ENCODE results near the gene CNTFR. TPM values are rescaled to one million over a fixed set of nuclear protein-coding genes. Genes with fewer than 3 reads are reported as not detected.

Gene CNTFR
- total RNA-seq, 2 donors from 2014 or later = 2.7 to 13.3 TPM

DNA sequence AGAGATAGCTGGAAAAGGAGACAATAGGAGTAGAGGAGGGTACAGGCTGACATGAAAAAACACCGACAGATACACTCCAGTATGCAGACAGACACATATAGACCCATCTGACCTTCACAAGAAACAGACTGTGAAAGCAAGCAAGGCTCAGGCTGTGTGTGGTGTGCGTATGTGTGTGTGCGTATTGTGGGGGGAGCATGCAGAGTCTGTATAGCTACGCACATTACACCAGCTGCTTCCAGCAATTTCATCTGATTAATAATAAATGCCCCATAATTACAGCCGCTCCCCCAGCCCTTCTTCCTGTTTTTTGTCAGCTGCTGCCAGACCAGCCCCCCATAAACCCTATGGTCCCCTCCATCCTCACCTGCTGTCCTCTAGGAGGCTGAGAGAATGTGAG is 6.7 kb downstream of the CNTFR start:
- 93% methylated on average over 5 of the region's 5 CpGs for WGBS
- Histone ChIP-seq H3K27me3 (replicated peaks; ENCODE audit: insufficient read depth) (peaks cover 4% of the 10 kb centered on the region), H3K4me1 (replicated peaks) (no peaks in the 10 kb centered on the region), H3K27ac (no peak overlapping the region), H3K4me3 (no peak overlapping the region), H3K36me3 (no peaks in the 10 kb centered on the region), H3K9me3 (no peaks in the 10 kb centered on the region)
- intact Hi-C loops (cut with DNase I) = no loop called here
- no peak for DNase-seq (ENCODE audit: low spot score)
- TF ChIP-seq, protein P1, sequence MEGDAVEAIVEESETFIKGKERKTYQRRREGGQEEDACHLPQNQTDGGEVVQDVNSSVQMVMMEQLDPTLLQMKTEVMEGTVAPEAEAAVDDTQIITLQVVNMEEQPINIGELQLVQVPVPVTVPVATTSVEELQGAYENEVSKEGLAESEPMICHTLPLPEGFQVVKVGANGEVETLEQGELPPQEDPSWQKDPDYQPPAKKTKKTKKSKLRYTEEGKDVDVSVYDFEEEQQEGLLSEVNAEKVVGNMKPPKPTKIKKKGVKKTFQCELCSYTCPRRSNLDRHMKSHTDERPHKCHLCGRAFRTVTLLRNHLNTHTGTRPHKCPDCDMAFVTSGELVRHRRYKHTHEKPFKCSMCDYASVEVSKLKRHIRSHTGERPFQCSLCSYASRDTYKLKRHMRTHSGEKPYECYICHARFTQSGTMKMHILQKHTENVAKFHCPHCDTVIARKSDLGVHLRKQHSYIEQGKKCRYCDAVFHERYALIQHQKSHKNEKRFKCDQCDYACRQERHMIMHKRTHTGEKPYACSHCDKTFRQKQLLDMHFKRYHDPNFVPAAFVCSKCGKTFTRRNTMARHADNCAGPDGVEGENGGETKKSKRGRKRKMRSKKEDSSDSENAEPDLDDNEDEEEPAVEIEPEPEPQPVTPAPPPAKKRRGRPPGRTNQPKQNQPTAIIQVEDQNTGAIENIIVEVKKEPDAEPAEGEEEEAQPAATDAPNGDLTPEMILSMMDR (IDR thresholded peaks at IDR 0.05) = no peak
- TF ChIP-seq POLR2AphosphoS5 (IDR thresholded peaks at IDR 0.05) (no peak), POLR2A (IDR thresholded peaks at IDR 0.05) (no peak)

DNA sequence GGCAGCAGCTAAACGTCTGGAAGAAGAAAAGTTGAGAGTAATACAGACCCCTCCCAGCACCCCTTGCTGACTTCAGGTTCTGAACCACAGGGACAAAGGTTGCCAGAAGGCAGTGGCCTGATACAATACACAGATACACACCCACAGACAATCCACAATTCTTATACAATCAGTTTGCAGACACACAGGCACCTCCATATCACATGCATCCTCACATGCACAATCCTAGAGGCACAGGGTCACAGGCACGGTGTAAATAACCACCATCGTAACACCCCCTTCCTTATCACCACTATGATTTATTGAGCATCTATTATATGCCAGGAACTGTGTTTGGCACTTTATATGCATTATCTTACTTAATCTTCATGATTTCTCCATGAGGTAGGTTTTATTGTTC is 8.2 kb downstream of the CNTFR start:
- DNase-seq (ENCODE audit: low spot score) = no peak
- H3K4me1 ChIP-seq (replicated peaks) = no peaks in the 10 kb centered on the region
- WGBS = 69% methylated on average over 3 of the region's 3 CpGs
- no peaks in the 10 kb centered on the region for H3K9me3 ChIP-seq
- intact Hi-C loops (cut with DNase I) = no loop called here
- H3K27ac ChIP-seq = no peak overlapping the region
- no peak overlapping the region for H3K4me3 ChIP-seq
- H3K27me3 ChIP-seq (replicated peaks; ENCODE audit: insufficient read depth) = peaks cover 4% of the 10 kb centered on the region
- no peaks in the 10 kb centered on the region for H3K36me3 ChIP-seq
- TF ChIP-seq, protein P1 (IDR thresholded peaks at IDR 0.05) = no peak
- TF ChIP-seq POLR2AphosphoS5 (IDR thresholded peaks at IDR 0.05) = no peak
- TF ChIP-seq POLR2A (IDR thresholded peaks at IDR 0.05) = no peak

DNA sequence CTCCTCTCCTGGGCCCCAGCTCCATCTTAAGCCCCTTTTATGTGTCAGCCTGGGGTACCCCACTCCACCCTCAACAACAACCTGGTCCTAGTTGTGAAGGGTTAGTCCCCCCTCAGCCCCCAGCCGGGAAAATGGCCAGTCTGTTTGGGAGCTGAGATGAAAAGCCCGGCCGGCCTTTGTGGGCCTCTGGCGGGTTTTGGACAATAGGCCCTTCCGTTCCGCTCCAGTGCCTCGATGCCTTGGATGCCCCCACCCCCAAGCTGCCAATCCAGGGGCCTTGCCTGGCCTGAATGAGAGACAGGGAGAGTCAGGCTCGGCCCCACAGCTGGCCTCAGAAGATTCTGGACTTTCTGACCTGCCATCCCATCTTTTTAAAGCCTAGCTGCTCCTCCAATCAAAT is 9.2 kb downstream of the CNTFR start:
- no peak for TF ChIP-seq POLR2A (IDR thresholded peaks at IDR 0.05)
- Histone ChIP-seq H3K4me3 (no peak overlapping the region), H3K27ac (no peak overlapping the region), H3K4me1 (replicated peaks) (no peaks in the 10 kb centered on the region), H3K9me3 (no peaks in the 10 kb centered on the region), H3K27me3 (replicated peaks; ENCODE audit: insufficient read depth) (peaks cover 4% of the 10 kb centered on the region), H3K36me3 (no peaks in the 10 kb centered on the region)
- intact Hi-C loops (cut with DNase I) = no loop called here
- DNase-seq (ENCODE audit: low spot score) = no peak
- 87% methylated on average over 8 of the region's 8 CpGs for WGBS

DNA sequence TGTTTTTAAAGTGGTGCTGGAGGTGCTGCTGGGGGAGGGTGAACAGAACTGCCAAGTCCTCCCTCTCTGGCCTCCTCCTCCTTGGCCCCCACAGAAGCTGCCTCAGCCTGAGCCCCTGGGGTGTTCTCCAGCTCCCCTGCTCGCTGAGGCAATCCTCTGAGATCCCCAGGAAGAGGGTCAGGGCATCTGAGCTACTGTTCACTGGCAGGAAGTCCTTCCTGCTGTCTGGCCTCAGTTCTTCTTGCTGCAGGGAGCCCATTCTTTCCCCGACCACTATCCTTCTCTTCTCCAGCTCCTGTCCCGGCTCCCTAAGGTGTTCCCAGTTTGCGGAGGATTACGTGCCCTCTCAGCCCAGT is 9.7 kb downstream of the CNTFR start:
- intact Hi-C loops (cut with DNase I) = no loop called here
- peaks cover 4% of the 10 kb centered on the region for H3K27me3 ChIP-seq (replicated peaks; ENCODE audit: insufficient read depth)
- DNase-seq (ENCODE audit: low spot score) = no peak

DNA sequence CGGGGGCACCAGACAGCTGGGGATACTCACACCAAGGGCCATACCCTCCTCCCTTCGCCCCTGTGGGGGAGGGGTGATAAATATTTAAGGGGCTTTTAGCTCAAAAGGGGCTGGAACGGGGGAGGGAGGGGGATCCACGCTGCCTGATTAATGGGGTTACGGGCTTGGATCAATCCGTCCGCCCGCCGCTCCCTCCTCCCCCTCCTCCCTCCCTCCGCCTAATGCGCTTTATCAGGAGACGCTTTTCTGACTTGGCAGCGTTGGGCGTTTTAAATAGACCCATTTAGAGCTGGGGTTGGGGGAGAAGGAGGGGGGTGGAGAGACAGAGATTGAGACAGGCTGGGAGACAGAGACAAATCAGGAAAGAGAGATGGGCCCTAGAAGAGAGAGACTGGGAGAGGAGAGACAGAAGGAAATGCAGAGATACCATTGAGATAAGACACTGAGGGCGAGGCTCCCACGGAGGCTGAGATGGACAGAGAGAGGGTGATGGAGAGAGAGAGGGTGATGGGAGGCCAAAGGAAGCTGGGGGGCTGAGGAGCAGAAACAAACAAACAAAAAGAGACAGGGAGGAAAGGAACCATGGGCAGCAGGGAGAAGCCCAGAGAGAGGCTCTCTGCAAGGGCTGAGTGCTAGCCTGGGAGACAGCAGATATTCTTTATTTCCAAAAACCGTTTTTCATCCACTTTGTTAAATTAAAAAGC is 10.3 kb downstream of the CNTFR start:
- no peaks in the 10 kb centered on the region for H3K36me3 ChIP-seq
- WGBS = 23% methylated on average over 17 of the region's 17 CpGs
- intact Hi-C loops (cut with DNase I) = no loop called here
- H3K4me1 ChIP-seq (replicated peaks) = no peaks in the 10 kb centered on the region
- no peaks in the 10 kb centered on the region for H3K9me3 ChIP-seq
- H3K27me3 ChIP-seq (replicated peaks; ENCODE audit: insufficient read depth) = peaks cover 4% of the 10 kb centered on the region
- TF ChIP-seq, protein P1 (IDR thresholded peaks at IDR 0.05) = no peak
- TF ChIP-seq POLR2AphosphoS5 (IDR thresholded peaks at IDR 0.05) = no peak
- TF ChIP-seq POLR2A (IDR thresholded peaks at IDR 0.05) = no peak
- no peak overlapping the region for H3K27ac ChIP-seq
- DNase-seq (ENCODE audit: low spot score) = no peak
- H3K4me3 ChIP-seq = no peak overlapping the region

More for the DNA sequence above, 9.7 kb downstream of the CNTFR start:
- H3K27ac ChIP-seq = no peak overlapping the region
- no peaks in the 10 kb centered on the region for H3K36me3 ChIP-seq
- TF ChIP-seq POLR2AphosphoS5 (IDR thresholded peaks at IDR 0.05) = no peak
- TF ChIP-seq POLR2A (IDR thresholded peaks at IDR 0.05) = no peak
- TF ChIP-seq, protein P1 (IDR thresholded peaks at IDR 0.05) = no peak
- H3K9me3 ChIP-seq = no peaks in the 10 kb centered on the region
- WGBS = 83% methylated on average over 5 of the region's 5 CpGs
- H3K4me3 ChIP-seq = no peak overlapping the region
- H3K4me1 ChIP-seq (replicated peaks) = no peaks in the 10 kb centered on the region
